SK-N-SH (cell line): ENCODE data around the gene TM2D1.

Experiments
- FOSL2 ChIP-seq: IDR thresholded peaks from 2 replicates; pipeline ENCODE4 v1.4.0; 2012; ENCODE audit warnings: low read depth, mild to moderate bottlenecking, moderate library complexity, borderline replicate concordance
- FOXM1 ChIP-seq: IDR thresholded peaks from 2 replicates; pipeline ENCODE4 v1.4.0; 2012; ENCODE audit warnings: low read depth, mild to moderate bottlenecking
- NFIC ChIP-seq: IDR thresholded peaks from 2 replicates; pipeline ENCODE4 v1.4.0; 2012; ENCODE audit warnings: borderline replicate concordance
- TAF1 ChIP-seq: IDR thresholded peaks from 2 replicates; pipeline ENCODE4 v1.6.1; 2012; ENCODE audit warnings: low read depth, mild to moderate bottlenecking, low read length, moderate library complexity, borderline replicate concordance
- TF ChIP-seq, protein P1 (sequence below): IDR thresholded peaks from 2 replicates; pipeline ENCODE4 v1.4.0; 2012; ENCODE audit warnings: low read depth, borderline replicate concordance

DNA sequence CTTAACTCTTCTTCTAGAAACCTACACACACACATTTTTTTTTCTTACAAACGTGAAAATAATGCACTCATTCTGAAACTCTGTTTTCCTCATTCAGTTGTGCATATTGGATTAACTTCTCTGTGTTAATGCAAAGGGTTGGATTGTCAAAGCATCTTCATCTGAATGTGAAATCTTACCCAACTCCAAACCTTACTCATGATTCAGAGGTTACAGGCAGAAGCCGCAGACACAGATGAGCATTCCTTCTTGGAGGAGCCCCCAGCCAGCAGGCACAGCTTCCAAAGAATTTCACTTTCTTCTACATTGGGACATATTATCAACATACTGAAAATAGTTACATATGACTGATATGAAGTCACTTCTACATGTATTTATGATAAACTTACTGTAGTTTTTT is 33.0 kb upstream of the TM2D1 start:
- TF ChIP-seq TAF1 (no peak), FOSL2 (no peak), NFIC (no peak), FOXM1 (no peak)
- TF ChIP-seq, protein P1, sequence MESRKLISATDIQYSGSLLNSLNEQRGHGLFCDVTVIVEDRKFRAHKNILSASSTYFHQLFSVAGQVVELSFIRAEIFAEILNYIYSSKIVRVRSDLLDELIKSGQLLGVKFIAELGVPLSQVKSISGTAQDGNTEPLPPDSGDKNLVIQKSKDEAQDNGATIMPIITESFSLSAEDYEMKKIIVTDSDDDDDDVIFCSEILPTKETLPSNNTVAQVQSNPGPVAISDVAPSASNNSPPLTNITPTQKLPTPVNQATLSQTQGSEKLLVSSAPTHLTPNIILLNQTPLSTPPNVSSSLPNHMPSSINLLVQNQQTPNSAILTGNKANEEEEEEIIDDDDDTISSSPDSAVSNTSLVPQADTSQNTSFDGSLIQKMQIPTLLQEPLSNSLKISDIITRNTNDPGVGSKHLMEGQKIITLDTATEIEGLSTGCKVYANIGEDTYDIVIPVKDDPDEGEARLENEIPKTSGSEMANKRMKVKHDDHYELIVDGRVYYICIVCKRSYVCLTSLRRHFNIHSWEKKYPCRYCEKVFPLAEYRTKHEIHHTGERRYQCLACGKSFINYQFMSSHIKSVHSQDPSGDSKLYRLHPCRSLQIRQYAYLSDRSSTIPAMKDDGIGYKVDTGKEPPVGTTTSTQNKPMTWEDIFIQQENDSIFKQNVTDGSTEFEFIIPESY, result no peak
